GM18867 (cell line): ENCODE data around the gene TNIP1.

Experiments
- ATAC-seq: cut with Tn5 transposase; IDR thresholded peaks from one replicate; pipeline ENCODE4 v1.9.1; 2021; ENCODE audit warnings: mild to moderate bottlenecking, moderate library complexity; ENCODE audit not compliant: unreplicated experiment

TNIP1 gene

DNA sequence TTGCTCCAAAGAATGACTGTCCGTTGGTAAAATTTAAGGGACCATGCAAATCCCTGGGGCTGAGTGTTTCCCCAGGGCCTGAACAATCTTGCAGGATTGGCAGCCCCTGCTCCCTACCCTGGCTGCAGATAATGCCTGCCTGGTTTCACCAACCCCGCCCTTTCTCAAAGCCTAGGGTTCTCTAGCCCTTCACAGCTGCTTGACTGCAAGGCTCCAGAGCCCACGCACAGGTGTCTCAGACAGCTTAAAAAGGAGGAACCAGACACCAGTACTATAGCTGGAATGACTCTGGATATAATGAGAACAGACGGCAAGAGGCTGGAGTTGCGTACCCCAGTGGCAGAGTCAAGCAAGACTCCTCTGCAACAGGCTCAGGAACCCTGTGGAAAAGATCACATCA lies 25.2 kb upstream of the TNIP1 start:
- ATAC-seq = no peak

DNA sequence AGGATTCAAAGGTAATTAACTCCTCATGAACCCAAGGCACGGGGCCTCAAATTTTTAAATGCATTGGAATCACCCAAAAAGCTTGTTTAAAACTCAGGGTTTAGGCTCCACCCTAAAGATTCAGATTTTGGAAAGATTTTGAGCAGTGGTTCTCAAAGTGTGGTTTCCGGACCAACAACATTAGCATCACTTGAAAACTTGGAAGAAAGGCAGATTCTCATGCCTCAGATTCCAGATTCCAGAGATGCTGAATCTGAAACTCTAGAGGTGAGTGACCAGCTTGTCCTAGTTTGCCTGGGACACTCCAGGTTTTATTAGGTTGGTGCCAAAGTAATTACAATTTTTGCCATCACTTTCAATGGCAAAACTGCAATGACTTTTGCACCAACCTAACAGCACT lies 24.7 kb upstream of the TNIP1 start:
- ATAC-seq = no peak

DNA sequence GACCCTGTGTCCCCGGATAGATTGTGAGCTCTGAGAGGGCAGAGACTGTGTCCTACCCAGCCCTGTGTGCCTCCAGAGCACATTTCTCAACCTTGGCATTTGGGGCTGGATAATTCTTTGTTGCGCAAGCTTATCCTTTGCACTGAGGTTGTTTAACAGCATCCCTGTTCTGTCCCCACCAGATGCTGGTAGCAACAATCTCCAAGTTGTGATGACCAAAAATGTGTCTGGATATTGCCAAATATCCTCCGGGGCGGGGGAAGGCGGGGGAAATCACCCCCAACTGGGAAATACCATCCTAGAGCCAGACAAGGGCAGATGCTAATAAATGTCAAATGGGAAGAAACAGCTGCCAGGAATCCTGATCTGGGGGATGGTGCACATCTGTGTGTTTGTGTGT lies 24.0 kb upstream of the TNIP1 start:
- no peak for ATAC-seq

DNA sequence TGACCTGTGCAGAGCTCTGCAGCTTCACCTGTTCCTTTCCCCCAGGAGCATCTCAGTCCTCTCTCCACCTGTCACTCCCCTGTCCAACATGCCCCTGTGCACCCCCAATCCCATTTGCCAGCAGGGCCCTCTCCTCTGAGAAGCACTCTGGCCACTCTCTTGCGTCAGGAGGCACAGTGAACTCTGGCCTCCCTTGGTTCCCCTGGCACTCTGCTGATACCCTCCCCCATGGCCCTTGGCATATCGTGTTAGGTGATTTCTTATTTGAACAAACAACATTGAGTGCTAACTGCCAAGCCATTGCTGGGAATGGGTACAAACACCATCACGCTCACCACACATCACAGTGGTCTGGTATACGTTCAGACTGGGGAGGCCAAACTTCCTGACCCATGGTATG lies 20.9 kb upstream of the TNIP1 start:
- ATAC-seq = no peak

DNA sequence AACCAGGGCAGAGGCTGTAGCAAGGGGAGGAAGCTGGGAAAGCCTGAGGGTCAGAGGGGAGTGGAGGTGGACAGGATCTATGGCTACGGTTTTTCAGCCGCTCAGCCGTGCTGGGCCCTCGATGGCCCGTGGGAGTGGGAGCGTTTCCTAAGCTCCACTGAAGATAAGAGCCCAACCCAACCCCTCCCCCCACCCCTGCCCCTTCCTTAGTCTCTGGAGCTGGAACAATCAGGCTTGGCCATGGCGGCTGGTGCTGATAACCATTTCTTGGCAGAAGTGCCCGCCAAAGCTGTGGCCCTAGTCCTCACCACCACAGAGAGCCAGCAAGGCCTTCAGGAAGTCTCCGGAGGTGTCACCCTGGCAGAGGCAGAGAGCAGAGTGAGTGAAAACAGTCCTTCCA lies 20.3 kb upstream of the TNIP1 start:
- ATAC-seq = no peak

DNA sequence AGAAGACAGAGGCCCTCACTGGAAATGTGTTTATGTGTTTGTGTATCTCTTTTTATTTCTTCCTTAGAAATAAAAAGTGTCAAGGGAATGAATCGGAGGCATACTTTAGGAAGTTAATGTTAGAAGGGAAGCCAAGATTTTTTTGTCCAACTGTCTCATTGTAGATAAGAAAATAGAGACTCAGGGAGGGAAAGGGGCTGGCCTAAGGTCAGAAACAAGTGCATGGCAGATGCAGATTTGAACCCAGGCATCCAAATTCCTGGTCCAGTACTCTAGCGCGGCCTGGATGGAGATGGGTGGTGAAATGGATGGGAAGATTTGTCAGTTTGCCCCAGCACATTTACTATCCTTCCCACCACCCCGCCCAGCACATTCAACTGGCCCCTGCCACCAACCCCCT lies 19.8 kb upstream of the TNIP1 start:
- no peak for ATAC-seq

DNA sequence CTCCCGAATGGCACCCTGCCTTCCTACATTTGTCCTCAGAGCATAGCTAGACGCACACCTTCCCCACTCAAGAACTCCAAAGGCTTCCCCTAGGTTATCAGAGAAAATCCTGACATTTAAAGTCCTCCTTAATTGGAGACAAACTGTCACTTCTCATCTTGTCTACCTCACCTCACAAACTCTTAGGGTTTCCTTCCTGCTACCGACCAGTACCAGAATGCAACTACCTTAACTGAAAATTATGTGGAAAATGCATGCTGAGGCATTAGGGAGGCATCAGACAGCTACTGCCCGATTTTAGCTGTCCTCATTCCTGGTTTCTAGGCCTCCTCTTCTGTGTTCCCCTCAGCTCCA lies 17.9 kb upstream of the TNIP1 start:
- ATAC-seq = no peak

DNA sequence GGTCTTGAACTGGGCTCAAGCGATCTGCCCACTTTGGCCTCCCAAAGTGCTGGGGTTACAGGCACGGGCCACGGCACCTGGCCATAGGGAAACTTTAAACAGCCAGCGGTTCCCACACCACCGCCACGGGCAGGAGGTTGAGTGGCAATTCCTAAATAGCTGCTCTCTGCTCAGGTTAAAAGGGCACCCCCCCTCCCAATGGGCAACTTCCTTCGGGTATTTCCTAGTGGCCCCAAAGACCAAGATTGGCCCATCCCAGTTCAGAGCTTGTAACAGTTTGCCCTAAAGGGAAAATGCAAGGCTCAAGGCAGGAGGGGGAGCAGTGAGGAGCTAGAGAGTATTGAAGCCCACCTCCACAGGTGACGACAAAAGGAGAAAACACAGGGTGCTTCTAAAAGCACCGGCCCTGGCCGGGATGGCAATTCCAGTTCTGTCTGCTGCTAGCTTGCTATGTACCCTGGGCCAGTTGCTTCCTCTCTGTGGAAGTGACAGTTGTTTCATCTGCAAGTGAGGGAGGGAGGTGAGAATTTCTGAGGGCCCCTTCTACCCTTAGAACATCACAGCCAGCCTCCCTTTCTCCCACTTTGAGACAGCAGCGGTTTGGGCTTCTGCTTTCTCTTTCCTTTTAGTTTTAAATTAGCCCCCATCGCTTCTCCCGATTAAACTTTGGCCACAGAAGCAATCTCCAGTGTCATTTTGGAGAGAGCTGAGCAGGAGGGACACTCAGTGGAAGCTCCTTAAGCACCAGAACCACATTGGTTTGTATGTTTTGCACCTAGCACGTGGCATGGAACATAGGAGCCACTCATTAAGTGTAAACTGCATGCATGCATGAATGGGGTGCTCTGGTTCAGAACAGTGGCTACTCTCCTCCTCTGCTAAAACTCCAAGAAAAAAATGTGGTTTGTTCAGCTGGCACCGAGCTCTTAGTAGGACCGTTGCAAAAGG lies 17.3 kb upstream of the TNIP1 start:
- ATAC-seq = peak; percentile 63

DNA sequence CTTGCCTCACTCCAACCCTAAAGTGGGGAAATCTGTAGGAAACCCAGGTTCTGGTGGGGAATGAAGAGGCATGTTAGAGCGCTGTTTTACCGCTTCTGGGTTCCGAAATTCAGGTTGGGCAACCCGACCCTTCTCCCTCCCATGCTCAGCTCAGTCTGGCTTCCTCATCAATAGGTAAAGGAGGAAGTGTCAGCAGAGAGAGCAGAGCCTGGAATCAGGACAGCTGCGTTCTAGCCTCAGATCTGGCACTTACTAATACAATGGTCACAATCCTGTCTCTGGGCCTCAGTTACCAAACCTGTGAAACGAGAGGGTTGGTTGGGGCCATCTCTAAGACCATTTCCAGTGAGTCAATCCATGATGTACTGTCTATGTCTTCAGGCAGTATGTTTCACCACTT lies 16.2 kb upstream of the TNIP1 start:
- no peak for ATAC-seq

DNA sequence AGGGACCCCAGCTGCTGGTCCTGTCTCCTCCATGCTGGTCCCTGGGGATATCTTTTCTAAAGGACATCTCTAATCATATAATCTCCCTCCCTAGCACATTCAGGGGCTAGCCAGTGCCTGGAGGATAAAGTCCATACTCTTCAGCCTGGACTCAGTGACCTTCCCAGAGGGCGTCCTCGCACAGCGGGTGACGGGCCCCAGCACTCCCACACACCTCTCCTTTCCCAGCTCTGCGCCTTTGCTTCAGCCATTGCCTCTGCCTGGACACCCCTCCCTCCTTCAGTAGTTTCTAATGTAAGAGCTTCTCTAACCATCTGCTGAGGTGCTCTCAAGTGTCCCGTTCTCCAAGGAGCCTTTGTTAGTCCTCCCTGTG lies 15.2 kb upstream of the TNIP1 start:
- no peak for ATAC-seq

DNA sequence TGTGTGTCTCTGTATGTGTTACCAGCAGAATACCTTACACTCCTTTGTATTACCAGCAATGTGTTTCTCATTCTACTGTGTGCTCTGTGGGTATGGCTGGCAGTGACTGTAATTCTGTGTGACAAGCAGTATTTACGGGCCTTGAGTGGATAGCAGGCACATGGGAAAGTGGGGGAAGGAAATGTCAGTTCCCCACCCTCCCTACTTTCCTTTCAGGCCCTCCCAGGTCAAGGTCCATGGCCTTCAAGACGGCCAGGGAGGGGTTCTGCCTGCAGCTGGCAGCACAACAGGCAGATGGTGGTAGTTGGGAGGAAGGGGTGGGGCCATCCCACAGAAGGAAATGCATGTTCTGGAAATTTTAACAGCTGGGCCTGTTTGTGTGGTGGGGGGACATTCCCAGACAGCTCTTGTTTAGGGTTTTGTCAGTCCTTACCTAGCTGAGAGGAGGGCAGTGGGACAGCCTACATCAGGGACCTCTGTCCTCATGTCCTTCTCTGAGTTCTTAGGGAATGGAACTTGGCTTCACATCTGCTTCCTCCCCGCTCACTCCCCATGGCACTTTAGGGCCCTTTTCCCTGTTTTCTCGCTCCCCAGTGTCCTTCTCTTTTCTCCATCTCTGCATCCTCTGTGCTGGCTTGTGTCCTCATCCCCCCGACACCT lies 14.6 kb upstream of the TNIP1 start:
- no peak for ATAC-seq

DNA sequence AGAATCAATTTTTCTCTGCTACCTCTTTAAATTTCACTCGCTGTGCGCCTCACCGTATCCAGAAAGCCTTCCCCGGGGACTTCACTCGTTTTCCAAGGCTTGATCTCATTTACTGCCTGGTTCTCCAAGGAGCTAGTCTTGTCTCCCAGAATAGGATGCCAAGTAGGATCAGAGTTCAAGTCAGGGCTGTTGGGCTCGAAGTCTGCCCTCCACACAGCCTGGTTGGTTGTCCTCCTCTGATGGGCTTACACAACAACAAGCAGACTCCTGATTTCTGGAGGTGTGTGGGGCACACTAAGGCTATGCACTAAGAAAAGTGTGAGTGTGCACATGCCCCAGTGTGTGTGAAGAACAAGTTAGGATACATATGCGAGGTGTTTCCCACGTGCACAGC lies 14.0 kb upstream of the TNIP1 start:
- no peak for ATAC-seq

DNA sequence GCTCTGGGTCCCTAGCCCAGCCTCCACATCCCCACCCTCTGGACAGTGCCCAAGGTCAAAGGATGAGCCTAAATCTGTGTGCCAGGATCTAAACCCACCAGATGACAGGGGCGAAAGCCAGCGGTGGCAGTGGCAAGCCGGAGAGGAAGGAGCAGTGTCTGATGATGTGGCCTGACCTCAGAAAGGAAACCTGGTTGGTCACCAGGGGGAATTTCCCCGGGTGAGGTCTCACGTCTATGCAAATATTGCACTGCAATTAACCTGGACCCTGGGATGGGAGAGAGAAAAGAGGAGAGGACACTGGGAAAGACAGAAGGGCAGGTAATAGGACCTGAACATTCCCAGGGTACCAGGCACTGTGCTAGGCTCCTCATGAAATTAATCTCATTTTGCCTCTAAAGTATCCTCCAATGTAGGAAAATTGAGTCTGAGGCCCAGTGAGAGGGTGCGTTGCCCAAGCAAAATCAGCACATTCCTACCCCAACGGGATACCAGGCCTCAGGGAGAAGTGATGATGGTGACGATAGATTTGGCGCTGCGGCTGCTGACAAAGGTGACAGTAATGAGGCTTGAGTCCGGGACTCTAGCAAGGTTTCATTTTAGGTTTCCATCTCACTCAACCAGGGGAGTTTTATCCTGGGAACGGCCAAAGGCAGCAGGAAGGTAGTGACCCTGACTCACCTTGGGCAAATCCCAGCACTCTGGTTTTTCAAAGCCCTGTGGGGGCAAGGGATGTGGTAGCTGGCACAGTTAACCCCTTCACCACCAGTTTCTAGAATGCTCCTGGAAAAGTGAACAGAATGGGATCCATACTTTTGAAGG lies 13.4 kb upstream of the TNIP1 start:
- ATAC-seq = peak; percentile 70

DNA sequence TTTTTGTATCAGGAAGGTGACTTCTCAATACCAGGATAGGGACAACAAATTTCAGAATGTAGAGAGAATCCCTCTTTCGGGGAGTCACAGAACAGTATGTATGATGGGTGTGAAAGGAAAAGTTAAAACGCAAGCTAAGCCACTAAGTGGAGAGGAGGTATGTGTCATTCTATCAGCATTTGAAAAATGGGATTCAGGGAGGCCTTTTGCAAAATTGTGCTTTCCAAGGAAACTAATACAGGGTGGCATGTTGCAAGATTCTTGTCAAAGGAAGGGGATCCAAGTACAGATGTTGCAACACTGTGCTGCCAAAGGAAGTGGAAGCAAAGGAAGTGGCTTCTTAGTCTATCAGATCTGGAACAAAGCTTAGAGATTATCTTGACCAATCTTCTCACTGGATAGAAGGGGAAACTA lies 12.6 kb upstream of the TNIP1 start:
- ATAC-seq = peak; percentile 2

DNA sequence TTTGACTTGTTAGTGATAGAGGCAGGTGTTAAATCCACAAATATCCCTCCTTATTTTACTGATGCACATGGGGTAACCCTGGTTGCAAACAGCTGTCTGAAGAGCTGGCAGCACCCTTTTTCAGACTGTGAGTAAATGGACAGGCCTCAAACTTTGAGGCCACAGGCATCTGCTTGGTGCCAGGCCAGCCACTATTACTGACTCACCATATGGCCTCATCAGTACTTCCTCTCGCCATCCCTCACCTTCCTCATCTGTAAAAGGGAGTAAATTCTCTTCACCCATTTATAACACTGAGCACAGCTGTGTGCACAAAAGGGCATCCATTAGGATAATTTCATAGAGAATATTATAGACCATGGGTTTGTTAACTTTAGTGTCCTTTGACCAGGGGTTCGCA lies 11.9 kb upstream of the TNIP1 start:
- ATAC-seq = no peak

DNA sequence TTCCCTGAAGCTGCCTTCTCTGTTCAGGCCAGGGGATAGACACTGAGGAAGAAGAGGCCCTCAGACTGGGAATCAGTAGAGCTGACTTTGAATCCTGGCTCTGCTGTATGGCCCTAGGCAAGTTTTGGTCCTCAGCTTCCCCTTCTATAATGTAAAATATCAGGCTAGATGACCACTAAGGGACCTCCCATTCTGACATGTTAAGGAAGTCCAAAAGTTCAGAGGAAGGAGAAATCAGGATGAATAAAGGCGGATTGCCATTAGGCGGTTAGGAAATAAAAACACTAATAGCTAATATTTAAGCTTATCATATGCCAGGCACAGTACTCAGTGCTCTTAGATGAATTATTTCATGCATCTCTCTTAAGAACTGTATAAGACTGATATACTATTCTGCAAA lies 8.9 kb upstream of the TNIP1 start:
- ATAC-seq = no peak

DNA sequence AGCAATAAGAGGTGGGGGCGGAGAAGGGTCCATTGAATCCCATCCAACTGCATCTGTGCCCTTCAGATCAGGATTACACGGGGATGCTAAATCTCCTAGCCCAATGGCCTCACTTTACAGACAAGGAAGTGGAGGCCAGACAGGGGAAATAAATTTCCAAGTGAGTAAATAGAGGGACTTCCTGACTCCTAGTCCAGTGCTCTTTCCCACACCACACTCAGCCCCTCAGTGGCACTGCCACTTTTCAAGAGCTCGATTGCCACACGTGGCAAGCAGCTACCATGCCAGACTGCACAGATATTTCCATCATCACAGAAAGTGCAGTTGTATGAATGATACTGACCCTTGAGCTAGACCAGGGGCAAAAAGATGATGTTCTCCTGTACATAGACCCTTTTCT lies 8.2 kb upstream of the TNIP1 start:
- no peak for ATAC-seq

DNA sequence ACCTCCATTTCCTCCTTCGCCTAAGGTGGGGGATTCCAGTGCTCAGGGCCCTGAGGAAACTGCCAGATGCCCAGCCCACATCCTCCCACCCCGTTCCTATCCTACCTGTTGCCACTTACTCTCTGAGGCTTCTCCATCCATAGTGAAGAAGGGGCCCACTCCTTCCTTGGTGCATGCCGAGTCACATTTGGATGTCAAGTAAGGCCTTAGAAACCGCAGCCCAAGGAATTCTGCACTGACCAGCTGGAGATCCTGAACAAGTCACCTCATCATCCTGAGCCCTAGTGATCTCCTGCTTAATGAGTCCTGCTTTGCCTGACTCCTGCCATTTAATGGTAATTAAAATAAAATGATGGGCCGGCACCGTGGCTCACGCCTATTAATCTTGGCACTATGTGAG lies 6.7 kb upstream of the TNIP1 start:
- ATAC-seq = no peak

DNA sequence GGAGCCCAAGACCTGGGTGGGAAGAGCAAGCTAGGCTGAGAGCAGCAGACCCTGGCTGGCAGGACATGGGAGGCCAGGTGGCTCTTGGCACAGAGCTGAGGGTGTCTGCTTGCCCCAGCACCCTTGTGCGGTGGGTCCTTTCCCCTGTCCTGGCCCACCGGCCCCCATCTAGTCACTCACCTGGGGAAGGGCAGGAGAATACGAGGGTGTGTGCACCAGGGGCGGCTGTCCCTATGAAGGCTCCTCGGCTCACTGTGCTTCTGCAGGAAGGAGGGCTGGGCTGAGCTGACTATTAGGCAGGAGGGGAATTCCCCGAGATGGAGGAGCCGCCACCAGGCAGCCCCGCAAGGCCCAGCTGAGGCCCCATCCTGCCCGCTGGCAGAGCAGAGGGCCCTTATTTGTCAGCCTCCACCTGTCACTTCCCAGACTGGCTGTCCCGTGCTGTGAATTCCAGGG lies 6.1 kb upstream of the TNIP1 start:
- peak; percentile 70 for ATAC-seq

DNA sequence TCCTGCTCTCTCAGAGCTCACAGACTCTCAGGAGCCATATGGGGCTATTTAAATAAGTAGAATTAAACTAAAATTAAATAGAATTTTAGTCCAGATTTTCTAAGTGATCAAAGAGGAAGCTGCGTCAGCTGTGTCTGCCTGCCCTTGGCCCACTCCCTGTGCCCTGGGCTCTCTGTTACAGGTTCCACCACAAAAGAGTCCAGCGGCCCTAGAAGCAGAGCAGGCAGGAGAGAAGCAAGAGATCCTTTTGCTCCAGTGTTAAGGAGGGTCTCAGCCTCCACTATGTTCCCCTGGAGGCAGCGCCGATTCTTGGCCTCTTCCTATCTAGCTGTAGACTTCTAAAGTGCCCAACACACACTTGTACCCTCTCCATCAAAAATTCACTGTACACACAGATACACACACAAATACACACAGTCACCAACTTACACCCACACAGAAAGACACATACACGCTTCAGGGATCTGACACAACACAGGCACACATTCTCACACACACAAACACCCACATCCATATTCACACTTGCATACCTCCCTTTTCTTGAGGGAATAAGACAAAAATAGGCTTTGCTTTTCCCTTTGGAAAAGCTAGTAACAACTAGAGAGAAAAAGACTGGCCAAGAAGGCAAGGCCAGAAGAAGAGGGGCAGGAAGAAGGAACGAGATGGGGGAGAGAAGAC lies 5.5 kb upstream of the TNIP1 start:
- no peak for ATAC-seq

DNA sequence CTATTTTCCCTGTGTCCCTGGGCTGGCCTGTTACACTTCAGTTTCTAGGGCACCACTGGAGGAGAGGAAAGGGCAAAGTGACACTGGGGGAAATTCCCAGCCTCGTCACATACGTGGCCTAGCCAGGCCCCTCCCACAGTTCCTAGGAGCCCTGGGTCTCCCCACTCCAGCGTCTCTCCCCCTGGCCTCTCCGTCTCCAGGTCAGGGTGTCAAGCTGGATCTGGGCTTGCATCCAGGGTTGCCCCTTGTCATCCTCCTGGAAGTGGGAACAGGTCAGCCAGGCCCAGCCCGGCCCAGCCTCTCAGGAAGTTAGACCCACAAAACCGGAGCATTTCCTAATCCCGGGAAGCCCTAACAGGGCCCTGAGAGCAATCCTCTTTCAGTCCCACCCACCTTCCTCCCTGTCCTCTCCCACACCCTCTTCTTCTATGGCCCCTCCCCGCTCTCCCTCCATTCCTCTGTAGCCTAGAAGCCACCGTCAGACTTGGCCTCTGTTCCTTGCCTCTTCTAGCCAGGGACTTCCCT lies 4.7 kb upstream of the TNIP1 start:
- ATAC-seq = no peak
